Activated B cell treated with CpG ODN at 0.5 μM for 24 hours (primary cell): ENCODE results near the gene EMILIN2. TPM values are rescaled to one million over a fixed set of nuclear protein-coding genes. Genes with fewer than 3 reads are reported as not detected.

Experiments used
- ATAC-seq: fragments of 200-7000 bp; cut with Tn5 transposase; one replicate; pipeline ENCODE4 v1.10.0; 2021; ENCODE audit warnings: low read depth, mild to moderate bottlenecking, moderate library complexity
- CTCF ChIA-PET: fragments of 350-600 bp; sonication (Branson Sonifier 250); formaldehyde crosslinking; loops from one replicate; lab custom pipeline; 2021; ENCODE audit warnings: antibody characterized with exemption; lab: Charles Lee
- POLR2A ChIA-PET: fragments of 350-600 bp; sonication (Branson Sonifier 250); formaldehyde crosslinking; loops from one replicate; lab custom pipeline; 2021; ENCODE audit warnings: antibody characterized with exemption; lab: Charles Lee
- DNase-seq: peaks from one replicate; pipeline ENCODE4 v3.0.0; 2022
- H3K27ac Mint-ChIP-seq: one replicate; pipeline ENCODE4 v1.8.0; 2020; ENCODE audit warnings: mixed read lengths
- H3K27me3 Mint-ChIP-seq: one replicate; pipeline ENCODE4 v1.8.0; 2021; ENCODE audit warnings: mixed read lengths
- H3K36me3 Mint-ChIP-seq: one replicate; pipeline ENCODE4 v1.8.0; 2021; ENCODE audit warnings: low read depth, mixed read lengths
- H3K4me1 Mint-ChIP-seq: one replicate; pipeline ENCODE4 v1.8.0; 2021; ENCODE audit warnings: mixed read lengths
- H3K4me3 Mint-ChIP-seq: one replicate; pipeline ENCODE4 v1.8.0; 2020; ENCODE audit warnings: mild to moderate bottlenecking, mixed read lengths
- H3K9me3 Mint-ChIP-seq: one replicate; pipeline ENCODE4 v1.8.0; 2020; ENCODE audit warnings: mixed read lengths
- intact Hi-C: fragments of 100-400 bp; cut with micrococcal nuclease; formaldehyde crosslinking; loops from one replicate; pipeline ENCODE4 v1.15.1; 2024
- total RNA-seq: library from RNA; stranded (reverse); gene quantifications from 2 replicates; pipeline ENCODE4 v1.2.3, GENCODE V29; 2022
- TF ChIP-seq, protein P1 (sequence below): fragments of 200-600 bp; IDR thresholded peaks from one replicate; pipeline ENCODE4 v1.8.0; 2022; ENCODE audit warnings: antibody characterized with exemption, mild to moderate bottlenecking

Gene EMILIN2
- total RNA-seq, 1 donor from 2014 or later, result 80.9 TPM

DNA sequence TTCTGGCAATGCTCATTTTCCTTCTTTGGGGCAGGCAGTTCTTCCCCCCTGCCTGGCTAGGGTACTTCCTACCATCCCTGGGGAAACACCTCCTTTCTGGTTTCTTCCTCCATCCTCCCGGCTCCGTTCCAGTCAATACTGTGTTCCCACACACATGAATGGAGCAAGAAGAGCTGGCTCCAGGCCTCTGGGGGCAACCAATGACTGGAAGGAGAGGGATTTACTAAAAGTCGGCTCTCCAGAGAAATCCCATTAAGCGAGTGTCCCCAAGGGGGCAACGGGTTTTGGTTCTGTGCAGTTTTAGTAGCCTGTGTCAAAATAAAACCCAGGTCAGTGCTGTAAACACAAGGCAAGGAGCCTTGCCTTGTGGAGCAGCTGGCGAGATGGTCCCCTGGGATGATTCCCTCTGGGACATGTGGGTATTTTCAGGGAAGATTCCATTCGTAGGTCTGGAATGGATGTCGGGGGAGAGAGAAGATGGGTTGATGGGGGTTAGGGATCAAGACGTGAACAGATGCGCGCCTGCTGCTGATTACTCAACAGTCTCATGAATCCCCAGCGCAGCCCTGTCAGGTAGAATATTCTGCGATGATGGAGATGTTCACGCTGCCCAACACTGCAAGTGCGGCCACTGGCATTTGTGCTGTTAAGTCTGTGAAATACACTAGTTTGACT, 32.0 kb downstream of the EMILIN2 start:
- Mint-ChIP-seq H3K4me1 (peaks cover 17% of the 10 kb centered on the region), H3K36me3 (peaks cover 4% of the 10 kb centered on the region), H3K4me3 (no peak overlapping the region), H3K9me3 (no peaks in the 10 kb centered on the region), H3K27me3 (no peaks in the 10 kb centered on the region), H3K27ac (no peak overlapping the region)
- POLR2A ChIA-PET, result no interaction called here
- ATAC-seq (no peak), DNase-seq (no peak)
- TF ChIP-seq, protein P1, sequence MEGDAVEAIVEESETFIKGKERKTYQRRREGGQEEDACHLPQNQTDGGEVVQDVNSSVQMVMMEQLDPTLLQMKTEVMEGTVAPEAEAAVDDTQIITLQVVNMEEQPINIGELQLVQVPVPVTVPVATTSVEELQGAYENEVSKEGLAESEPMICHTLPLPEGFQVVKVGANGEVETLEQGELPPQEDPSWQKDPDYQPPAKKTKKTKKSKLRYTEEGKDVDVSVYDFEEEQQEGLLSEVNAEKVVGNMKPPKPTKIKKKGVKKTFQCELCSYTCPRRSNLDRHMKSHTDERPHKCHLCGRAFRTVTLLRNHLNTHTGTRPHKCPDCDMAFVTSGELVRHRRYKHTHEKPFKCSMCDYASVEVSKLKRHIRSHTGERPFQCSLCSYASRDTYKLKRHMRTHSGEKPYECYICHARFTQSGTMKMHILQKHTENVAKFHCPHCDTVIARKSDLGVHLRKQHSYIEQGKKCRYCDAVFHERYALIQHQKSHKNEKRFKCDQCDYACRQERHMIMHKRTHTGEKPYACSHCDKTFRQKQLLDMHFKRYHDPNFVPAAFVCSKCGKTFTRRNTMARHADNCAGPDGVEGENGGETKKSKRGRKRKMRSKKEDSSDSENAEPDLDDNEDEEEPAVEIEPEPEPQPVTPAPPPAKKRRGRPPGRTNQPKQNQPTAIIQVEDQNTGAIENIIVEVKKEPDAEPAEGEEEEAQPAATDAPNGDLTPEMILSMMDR, result no peak
- intact Hi-C loops, result no loop called here
- CTCF ChIA-PET, result no interaction called here

DNA sequence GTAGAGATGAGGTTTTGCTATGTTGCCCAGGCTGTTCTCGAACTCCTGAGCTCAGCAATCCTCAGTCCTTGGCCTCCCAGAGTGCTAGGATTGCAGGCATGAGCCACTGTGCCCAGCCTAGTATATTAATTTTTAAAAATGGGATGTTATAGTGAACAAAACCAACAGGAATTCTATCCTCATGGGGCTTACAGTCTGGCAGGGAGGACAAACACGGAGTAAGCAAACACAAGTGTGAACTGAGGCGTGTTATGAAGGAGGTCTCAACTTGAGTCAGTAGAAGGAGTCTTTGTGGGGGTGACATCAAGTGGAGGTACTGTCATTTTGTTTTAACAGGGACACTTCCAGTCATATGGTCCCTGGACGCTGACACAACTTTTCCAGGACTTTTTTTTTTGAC, 33.1 kb downstream of the EMILIN2 start:
- no peaks in the 10 kb centered on the region for H3K9me3 Mint-ChIP-seq
- no peak for ATAC-seq
- ChIA-PET POLR2A (no interaction called here), CTCF (no interaction called here)
- H3K4me3 Mint-ChIP-seq, result no peak overlapping the region
- no peak overlapping the region for H3K27ac Mint-ChIP-seq
- DNase-seq, result no peak
- H3K4me1 Mint-ChIP-seq, result peaks cover 18% of the 10 kb centered on the region
- no peaks in the 10 kb centered on the region for H3K27me3 Mint-ChIP-seq
- intact Hi-C loops, result loop anchor here (5.0 kb wide), 1 partner anchor 33 kb away; the partner anchor contains the start of gene EMILIN2
- TF ChIP-seq, protein P1, result no peak
- peaks cover 6% of the 10 kb centered on the region for H3K36me3 Mint-ChIP-seq

DNA sequence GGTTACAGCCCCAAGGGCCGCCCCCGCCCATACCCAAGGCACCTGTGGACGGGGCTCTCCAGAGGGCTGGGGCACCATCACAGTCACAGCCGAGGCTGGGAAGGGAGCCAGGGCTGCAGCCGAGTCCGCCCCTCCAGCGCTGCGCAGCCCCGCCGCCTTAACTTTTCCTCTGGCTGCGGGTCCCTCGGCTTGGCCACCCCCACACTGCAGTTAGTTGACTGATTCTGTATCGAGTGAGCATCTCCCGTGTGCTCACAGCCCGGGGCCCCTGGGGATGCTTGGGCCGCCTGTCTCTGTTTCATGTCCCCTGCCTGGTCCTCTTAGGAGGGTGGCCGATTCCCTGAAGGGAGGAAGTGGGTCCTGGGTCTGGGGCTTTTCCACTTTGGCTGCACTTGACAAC, 33.7 kb downstream of the EMILIN2 start:
- Mint-ChIP-seq H3K9me3 (no peaks in the 10 kb centered on the region), H3K27ac (no peak overlapping the region), H3K4me3 (no peak overlapping the region), H3K36me3 (peaks cover 10% of the 10 kb centered on the region), H3K4me1 (peaks cover 18% of the 10 kb centered on the region), H3K27me3 (no peaks in the 10 kb centered on the region)
- POLR2A ChIA-PET, result no interaction called here
- CTCF ChIA-PET, result no interaction called here
- DNase-seq (no peak), ATAC-seq (no peak)
- TF ChIP-seq, protein P1, result no peak
- intact Hi-C loops, result loop anchor here (5.0 kb wide), 1 partner anchor 33 kb away; the partner anchor contains the start of gene EMILIN2

DNA sequence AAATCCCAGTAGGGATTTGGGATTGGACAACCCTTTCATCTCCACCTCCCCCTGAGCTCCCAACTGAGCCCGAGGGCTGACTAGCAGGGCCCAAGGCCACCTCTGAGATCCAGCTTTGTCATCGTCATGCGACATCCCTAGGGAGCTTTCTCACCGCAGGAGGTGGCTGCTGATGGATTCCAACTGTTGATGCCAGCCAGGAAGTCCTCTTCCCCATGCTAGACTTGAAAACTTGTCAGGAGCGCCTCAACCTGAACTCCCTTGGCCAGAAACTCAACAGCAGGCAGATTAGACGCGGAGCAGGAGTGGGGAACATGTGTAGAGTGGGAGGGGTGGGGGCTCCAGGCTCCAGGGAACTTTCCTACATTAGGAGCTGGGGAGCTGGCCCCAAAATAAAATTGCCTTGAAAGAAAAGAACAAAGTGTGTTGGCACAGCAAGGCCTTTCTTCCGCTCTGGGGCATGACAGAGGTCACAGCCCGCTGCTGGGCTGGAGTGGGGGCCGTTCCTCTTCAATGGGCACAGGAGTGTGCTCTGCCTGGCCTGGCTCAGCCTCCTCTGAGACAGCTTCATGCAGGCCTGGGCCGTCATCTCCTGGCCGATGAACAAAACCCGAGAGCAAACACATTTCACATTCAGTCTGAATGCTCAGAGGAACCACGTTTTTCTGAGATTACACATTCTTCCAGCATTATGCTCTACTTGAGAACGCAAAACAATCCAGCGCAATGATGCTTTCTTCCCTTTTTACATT, 34.5 kb downstream of the EMILIN2 start:
- Mint-ChIP-seq H3K27me3 (no peaks in the 10 kb centered on the region), H3K4me3 (no peak overlapping the region), H3K9me3 (peaks cover under 1% of the 10 kb centered on the region), H3K4me1 (peaks cover 18% of the 10 kb centered on the region), H3K27ac (no peak overlapping the region), H3K36me3 (peaks cover 14% of the 10 kb centered on the region)
- no peak for DNase-seq
- intact Hi-C loops, result loop anchor here (5.0 kb wide), 1 partner anchor 34 kb away; the partner anchor contains the start of gene EMILIN2
- no peak for ATAC-seq
- ChIA-PET POLR2A (no interaction called here), CTCF (no interaction called here)
- TF ChIP-seq, protein P1, result no peak

DNA sequence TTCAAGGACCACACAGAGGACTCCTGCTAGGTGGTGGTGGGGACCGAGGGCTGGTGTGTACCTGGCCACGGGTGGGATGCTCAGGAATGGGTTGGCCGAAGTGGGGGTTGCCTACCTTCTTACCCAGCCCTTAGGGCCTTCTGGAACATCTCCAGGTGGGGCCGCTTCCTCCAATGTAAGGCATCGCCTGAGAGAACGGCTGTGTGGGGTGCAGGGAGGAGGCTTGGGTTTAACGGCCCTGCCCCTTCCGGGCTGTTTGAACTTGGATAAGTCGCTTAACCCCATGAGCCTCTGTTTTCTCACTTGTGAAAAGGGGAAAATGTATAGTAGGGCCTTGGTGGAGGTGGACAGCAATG, 35.0 kb downstream of the EMILIN2 start:
- Mint-ChIP-seq H3K27me3 (no peaks in the 10 kb centered on the region), H3K27ac (no peak overlapping the region), H3K4me1 (peaks cover 18% of the 10 kb centered on the region), H3K9me3 (peaks cover 6% of the 10 kb centered on the region), H3K36me3 (peaks cover 19% of the 10 kb centered on the region), H3K4me3 (no peak overlapping the region)
- DNase-seq, result no peak
- ChIA-PET POLR2A (no interaction called here), CTCF (no interaction called here)
- intact Hi-C loops, result loop anchor here (5.0 kb wide), 1 partner anchor 35 kb away; the partner anchor contains the start of gene EMILIN2
- no peak for ATAC-seq
- TF ChIP-seq, protein P1, result no peak
